Activated effector memory CD4-positive, alpha-beta T cell treated with Interleukin-2 at 50 U/mL for 16 hours (primary cell): ENCODE results near the gene SYTL5.
"Not testable (repeated sequence)": the region's sequence is repeated elsewhere in the genome, so short reads cannot be mapped to it uniquely, and the experiment has no call there.

Source experiments
- DNase-seq: peaks from one replicate; pipeline ENCODE4 v3.0.0-alpha.2; 2020

The SYTL5 gene

DNA sequence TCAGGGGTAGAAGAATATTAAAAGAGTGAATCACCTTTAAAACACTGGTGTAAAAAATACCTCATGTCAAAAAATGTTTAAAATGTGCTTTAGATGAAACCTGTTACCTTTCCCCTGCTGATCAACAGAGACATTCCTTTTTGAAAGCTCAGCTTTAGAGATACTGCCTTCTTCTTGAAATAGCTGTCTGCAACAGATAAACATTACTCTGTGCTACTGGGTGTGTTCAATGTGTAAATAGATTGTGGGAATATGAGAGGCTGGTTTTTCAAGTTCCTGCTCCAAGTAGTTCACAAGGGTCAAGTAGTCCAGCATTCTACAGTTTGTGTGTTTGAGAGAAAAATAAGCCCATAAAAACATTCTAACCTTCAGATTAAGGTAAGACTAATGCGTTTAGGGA is at the start of gene SYTL5:
Gene SYTL5 (plus strand): TSS at position 263 of the 400 bp plus-strand sequence. CDS start 27,337 bp downstream, outside the sequence.
- DNase-seq = no peak

GRCh38 chrX:37958525-37959211 is 47.7 kb upstream of the SYTL5 start:
- no peak for DNase-seq

DNA sequence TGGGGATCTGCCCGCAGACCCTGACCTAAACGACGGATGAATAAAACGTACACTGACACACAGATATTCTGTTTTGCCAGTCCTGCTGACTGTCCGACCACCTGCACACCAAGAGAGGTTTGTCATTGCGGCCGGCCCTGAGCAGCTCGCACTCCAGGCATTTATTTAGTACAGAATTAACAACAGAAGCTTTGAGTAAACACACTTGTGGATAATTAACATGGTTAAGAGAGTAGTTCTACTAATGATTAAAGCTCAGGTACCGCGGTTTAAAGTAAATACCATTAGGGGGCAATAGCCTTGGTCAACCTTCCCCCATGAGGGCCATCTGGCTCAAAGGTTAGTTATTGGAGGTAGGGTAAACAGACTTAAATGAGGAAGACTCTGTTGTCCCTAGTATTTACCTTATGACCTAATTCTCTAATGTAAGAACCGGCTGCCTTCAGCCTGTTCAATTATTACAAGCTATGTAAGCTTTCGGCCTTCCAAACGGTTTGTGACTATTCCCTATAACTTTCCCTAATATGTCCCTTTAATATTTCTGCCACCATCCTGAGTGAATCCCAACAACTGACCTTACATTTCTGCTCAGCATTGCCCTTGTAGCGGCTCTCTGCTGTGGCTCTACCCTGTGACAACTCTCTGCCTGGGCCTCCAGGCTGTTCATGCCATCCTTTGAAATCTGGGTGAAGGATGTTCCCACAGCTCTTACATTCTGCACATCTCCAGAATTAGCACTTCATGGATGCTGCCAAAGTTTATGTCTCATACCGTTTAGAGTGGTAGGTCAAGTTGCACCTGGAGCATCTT is 46.9 kb upstream of the SYTL5 start:
- DNase-seq = no peak

GRCh38 chrX:37961118-37961517 is 45.2 kb upstream of the SYTL5 start:
- DNase-seq = no peak

- DNase-seq = no peak
Measured at GRCh38 chrX:37967714-37968113, 38.6 kb upstream of the SYTL5 start.

DNA sequence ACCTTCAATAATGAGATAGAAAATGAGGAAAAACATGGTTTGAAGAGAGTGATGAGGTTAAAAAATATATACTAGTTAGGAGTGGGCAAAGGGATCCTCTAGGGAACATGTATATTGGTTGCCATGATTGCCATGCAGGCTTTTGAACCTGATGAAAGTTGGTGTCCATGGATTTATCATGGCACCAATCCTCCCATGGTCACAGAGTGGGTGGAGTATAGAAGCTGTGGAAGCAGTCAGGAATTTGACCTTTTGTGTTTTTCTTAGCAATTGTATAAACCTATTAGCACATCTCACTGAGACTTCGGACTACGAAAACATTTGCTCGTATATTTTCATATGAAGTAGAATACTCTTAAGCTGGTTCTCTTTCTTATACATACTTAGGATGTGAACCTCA is 30.9 kb upstream of the SYTL5 start:
- DNase-seq = no peak

GRCh38 chrX:37976153-37976552 is 30.2 kb upstream of the SYTL5 start:
- no peak for DNase-seq

GRCh38 chrX:37984880-37985279 is 21.5 kb upstream of the SYTL5 start:
- no peak for DNase-seq

GRCh38 chrX:37986893-37987292 is 19.5 kb upstream of the SYTL5 start:
- no peak for DNase-seq

GRCh38 chrX:37989304-37989703 is 17.0 kb upstream of the SYTL5 start:
- no peak for DNase-seq

- not testable (repeated sequence) for DNase-seq
Measured at GRCh38 chrX:37991303-37991702, 15.1 kb upstream of the SYTL5 start.

DNA sequence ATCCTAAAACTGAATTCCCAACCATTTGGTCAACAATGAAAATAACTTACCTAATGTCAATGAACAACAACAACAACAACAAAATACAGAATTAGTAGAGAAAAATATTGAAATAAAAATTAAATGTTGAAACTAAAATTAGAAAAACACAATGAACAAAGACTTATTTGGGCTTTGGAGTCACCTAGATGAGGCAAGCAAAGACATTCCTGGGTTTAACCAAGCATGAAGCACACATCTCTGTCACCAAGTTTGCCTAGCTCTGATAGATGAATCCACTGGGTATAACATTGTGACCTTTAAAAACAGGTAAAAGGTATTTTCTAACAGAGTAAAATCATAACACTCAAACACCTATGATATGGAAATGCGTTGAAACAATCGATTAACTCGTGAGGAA is 13.2 kb upstream of the SYTL5 start:
- no peak for DNase-seq

DNA sequence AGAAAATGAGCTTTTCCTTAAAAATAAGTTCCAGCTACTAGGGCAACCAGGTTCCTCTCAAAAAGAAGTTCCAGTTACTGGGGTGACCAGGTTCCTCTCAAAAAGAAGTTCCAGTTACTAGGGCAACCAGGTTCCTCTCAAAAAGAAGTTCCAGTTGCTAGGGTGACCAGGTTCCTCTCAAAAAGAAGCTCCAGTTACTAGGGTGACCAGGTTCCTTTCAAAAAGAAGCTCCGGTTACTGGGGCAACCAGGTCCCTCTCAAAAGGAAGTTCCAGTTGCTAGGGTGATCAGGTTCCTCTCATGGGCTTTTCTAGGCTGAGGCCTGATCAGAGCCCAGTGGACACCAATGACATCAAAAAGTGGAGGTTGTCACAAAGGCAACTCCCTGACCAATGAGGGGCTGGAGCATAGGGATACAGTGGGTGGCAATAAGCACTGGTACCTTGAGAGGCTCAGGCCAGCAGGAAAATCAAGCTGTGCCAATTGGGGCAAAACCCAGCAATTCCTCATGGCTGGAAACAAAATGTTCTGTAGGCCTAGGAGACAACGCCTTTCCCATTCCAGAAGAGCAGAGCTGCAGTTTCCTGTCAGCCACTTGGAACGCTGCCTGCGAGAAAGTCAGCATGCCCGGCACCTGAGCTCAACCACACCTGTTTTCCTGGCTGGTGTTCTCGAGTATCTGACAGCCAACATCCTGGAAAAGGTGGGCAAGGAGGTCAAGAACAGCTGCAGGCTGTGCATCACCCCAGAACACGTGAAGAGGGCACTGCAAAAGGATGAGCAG is 12.3 kb upstream of the SYTL5 start:
- no peak for DNase-seq

- no peak for DNase-seq
Measured at GRCh38 chrX:37995428-37995827, 10.9 kb upstream of the SYTL5 start.

DNA sequence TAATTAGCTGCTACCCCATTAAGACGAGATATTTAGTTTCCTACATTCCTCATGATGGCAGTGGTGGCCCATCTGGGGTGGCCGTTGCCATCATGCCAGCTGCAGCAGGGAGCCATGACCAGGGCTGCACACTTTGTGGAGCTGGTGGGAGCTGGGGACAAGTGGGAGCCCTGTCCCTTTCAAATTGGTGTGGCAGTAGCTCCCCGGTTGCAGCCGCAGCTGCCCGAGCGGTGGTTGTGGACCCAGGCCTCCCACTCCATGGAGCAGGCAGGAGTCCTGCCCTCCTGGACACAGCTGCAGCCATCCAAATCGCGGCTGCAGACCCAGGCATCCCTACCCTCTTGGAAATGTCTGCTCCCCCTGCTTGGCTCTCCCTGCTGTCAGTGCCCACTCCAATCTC is 9.3 kb upstream of the SYTL5 start:
- no peak for DNase-seq

- DNase-seq = no peak
Measured at GRCh38 chrX:37998586-37999262, 7.6 kb upstream of the SYTL5 start.

- DNase-seq = no peak
Measured at GRCh38 chrX:38000706-38001105, 5.6 kb upstream of the SYTL5 start.

GRCh38 chrX:38004046-38004445 is 2.3 kb upstream of the SYTL5 start:
- DNase-seq = no peak

DNA sequence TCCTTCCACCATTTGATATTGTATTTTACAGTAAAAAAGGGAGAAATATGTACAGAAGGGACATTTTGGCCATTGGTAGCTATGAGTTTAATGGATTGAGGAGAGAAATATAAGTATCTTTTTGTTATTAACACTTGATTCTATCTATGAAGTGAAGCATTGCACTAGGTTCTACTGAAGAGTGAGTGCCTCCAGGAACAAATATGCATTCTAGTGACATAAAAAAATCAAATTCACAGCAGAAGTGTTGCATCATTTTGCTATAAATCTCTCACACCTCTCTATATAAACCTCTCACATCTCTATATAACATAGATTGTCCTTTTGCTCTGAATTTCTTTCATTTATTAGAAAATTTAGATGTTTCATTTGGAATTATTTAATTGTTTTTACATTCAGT is 425 bp downstream of the SYTL5 start:
- no peak for DNase-seq

GRCh38 chrX:38008658-38009057 is 2.3 kb downstream of the SYTL5 start:
- DNase-seq = no peak

- no peak for DNase-seq
Measured at GRCh38 chrX:38009641-38010040, 3.3 kb downstream of the SYTL5 start.

- DNase-seq = no peak
Measured at GRCh38 chrX:38018766-38019425, 12.5 kb downstream of the SYTL5 start.

DNA sequence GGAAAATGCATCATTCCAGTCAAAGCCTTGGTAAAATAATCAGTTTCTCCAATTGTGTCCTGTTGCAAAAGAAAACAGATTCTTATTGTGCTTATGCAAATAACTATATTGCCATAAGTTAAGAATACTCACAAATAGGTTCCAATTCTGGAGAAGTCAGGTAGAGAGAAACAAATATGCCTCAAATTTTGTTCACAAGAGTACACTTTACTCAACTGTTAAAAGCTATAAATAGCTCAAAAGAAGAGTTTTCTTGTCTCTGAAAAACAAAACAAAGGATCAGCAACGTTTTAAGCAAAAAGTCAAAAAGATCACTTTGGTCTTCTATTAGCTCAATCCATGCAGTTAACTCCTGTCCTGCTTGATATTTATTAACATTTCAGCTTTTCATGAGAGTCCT is 21.9 kb downstream of the SYTL5 start:
- DNase-seq = no peak
